Endodermal cell (in vitro differentiated cells): ENCODE results near the gene LEPR. TPM values are rescaled to one million over a fixed set of nuclear protein-coding genes. Genes with fewer than 3 reads are reported as not detected.
"Not testable (repeated sequence)": the region's sequence is repeated elsewhere in the genome, so short reads cannot be mapped to it uniquely, and the experiment has no call there.

Source experiments
- DNase-seq: peaks from one replicate; pipeline ENCODE4 v3.0.0-alpha.2; 2017
- H3K27ac ChIP-seq: 2 replicates; pipeline ENCODE4 v1.5.1; 2013; ENCODE audit warnings: mild to moderate bottlenecking, low read depth, low read length, moderate library complexity
- H3K27me3 ChIP-seq: 2 replicates; pipeline ENCODE4 v1.6.1; 2013; ENCODE audit warnings: mild to moderate bottlenecking, low read length, moderate library complexity; ENCODE audit not compliant: insufficient read depth, control insufficient read depth, poor library complexity, severe bottlenecking
- H3K36me3 ChIP-seq: 2 replicates; pipeline ENCODE4 v1.7.0; 2013; ENCODE audit warnings: mild to moderate bottlenecking, low read length, moderate library complexity; ENCODE audit not compliant: control insufficient read depth, insufficient read depth
- H3K4me1 ChIP-seq: one replicate; pipeline ENCODE4 v1.7.0; 2013; ENCODE audit warnings: low read length; ENCODE audit not compliant: control insufficient read depth, insufficient read depth
- H3K4me3 ChIP-seq: 2 replicates; pipeline ENCODE4 v1.5.1; 2013; ENCODE audit warnings: mild to moderate bottlenecking, low read length, moderate library complexity
- H3K9ac ChIP-seq: 2 replicates; pipeline ENCODE4 v1.6.1; 2013; ENCODE audit warnings: mild to moderate bottlenecking, low read length, moderate library complexity; ENCODE audit not compliant: poor library complexity, severe bottlenecking; ENCODE audit errors: extremely low read depth
- H3K9me3 ChIP-seq: 2 replicates; pipeline ENCODE4 v1.6.1; 2013; ENCODE audit warnings: mild to moderate bottlenecking, low read length, moderate library complexity; ENCODE audit not compliant: control insufficient read depth
- H3K27ac Mint-ChIP-seq: 2 replicates; pipeline ENCODE4 v1.8.0; 2020; ENCODE audit warnings: mixed read lengths
- H3K27me3 Mint-ChIP-seq: 2 replicates; pipeline ENCODE4 v1.8.0; 2021; ENCODE audit warnings: mild to moderate bottlenecking, mixed read lengths; ENCODE audit not compliant: insufficient read depth
- H3K36me3 Mint-ChIP-seq: 2 replicates; pipeline ENCODE4 v1.8.0; 2020; ENCODE audit warnings: low read depth, mixed read lengths
- H3K4me1 Mint-ChIP-seq: 2 replicates; pipeline ENCODE4 v1.8.0; 2020; ENCODE audit warnings: mixed read lengths
- H3K4me3 Mint-ChIP-seq: 2 replicates; pipeline ENCODE4 v1.8.0; 2020; ENCODE audit warnings: mild to moderate bottlenecking, moderate library complexity, mixed read lengths
- H3K9me3 Mint-ChIP-seq: 2 replicates; pipeline ENCODE4 v1.8.0; 2020; ENCODE audit warnings: mild to moderate bottlenecking, mixed read lengths
- WGBS, 2 experiments: methylation state at CpG; one replicate each; pipeline versions ENCODE4 v1.1.5 to v1.1.7; 2013; ENCODE audit warnings: missing lambda C conversion rate in 2 of 2, mixed read lengths in 1 of 2; ENCODE audit not compliant: insufficient coverage in 1 of 2, insufficient read length in 1 of 2; 5-methylcytosine and 5-hydroxymethylcytosine counted together
- total RNA-seq, 2 donors: library from RNA; stranded (reverse); fragmentation: NEBNext Ultra II Directional in 1 of 2; extraction: Animal tissue kit (Norgen Biotek cat#: 25700) in 1 of 2; gene quantifications; 2 replicates in 1 of 2; 3 replicates in 1 of 2; pipeline ENCODE4 v1.2.1, GENCODE V29; 2021
- TF ChIP-seq, protein P1 (sequence below): fragments of 200-600 bp; sonication (generic); conservative IDR thresholded peaks from 2 replicates; pipeline ENCODE4 v1.5.0; 2021; ENCODE audit warnings: antibody characterized with exemption, mild to moderate bottlenecking

The LEPR gene
- total RNA-seq, 2 donors from 2014 or later: 7.2 to 11.1 TPM

DNA sequence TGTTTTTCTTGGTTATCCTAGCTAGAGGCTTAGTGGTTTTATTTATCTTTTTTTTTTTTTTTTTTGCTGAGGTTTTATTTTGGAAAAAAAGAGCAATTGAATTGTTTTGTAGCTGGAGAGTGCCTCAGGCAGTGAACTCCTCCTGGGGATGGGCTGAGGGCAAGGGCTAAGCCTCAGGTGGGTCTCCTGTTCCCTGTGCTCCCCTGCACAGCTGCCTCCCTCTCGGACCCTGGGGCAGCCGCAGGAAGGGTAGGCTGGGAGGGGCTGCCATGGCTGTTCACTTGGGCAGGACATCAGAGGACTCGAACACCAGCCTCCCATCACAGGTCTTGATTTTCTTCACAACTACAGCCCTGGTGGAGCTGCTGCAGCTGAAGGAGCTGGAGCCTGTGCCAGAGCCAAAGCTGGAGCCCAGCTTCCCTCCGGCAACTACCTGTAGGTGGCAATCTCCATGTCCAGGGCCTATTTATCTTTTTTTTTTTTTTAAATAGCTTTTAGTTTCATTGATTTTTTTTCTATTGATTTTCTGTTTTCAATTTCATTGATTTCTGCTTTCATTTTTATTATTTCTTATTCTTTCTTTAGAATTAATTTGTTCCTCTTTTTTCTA, 28.9 kb downstream of the LEPR start:
- H3K36me3 Mint-ChIP-seq: peaks cover 1% of the 10 kb centered on the region
- H3K9ac ChIP-seq: no peak overlapping the region
- H3K27me3 ChIP-seq: no peaks in the 10 kb centered on the region
- no peak overlapping the region for H3K4me3 Mint-ChIP-seq
- H3K9me3 ChIP-seq: no peaks in the 10 kb centered on the region
- H3K27ac Mint-ChIP-seq: no peak overlapping the region
- H3K4me3 ChIP-seq: no peak overlapping the region
- H3K4me1 ChIP-seq: no peaks in the 10 kb centered on the region
- peaks cover 9% of the 10 kb centered on the region for H3K9me3 Mint-ChIP-seq
- no peak overlapping the region for H3K27ac ChIP-seq
- TF ChIP-seq, protein P1, sequence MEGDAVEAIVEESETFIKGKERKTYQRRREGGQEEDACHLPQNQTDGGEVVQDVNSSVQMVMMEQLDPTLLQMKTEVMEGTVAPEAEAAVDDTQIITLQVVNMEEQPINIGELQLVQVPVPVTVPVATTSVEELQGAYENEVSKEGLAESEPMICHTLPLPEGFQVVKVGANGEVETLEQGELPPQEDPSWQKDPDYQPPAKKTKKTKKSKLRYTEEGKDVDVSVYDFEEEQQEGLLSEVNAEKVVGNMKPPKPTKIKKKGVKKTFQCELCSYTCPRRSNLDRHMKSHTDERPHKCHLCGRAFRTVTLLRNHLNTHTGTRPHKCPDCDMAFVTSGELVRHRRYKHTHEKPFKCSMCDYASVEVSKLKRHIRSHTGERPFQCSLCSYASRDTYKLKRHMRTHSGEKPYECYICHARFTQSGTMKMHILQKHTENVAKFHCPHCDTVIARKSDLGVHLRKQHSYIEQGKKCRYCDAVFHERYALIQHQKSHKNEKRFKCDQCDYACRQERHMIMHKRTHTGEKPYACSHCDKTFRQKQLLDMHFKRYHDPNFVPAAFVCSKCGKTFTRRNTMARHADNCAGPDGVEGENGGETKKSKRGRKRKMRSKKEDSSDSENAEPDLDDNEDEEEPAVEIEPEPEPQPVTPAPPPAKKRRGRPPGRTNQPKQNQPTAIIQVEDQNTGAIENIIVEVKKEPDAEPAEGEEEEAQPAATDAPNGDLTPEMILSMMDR: peak; percentile 68
- no peaks in the 10 kb centered on the region for H3K36me3 ChIP-seq
- no peaks in the 10 kb centered on the region for H3K27me3 Mint-ChIP-seq
- WGBS, 2 experiments: 95% methylated on average over 4 of the region's 4 CpGs; no CpG with 5 or more reads in 1 of the 2 experiments
- H3K4me1 Mint-ChIP-seq: peaks cover 10% of the 10 kb centered on the region
- DNase-seq: peak; percentile 70

DNA sequence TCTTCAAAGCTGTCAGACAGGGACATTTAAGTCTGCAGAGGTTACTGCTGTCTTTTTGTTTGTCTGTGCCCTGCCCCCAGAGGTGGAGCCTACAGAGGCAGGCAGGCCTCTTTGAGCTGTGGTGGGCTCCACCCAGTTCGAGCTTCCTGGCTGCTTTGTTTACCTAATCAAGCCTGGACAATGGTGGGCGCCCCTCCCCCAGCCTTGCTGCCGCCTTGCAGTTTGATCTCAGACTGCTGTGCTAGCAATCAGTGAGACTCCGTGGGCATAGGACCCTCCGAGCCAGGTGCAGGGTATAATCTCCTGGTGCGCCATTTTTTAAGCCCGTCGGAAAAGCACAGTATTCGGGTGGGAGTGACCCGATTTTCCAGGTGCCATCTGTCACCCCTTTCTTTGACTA, 35.2 kb downstream of the LEPR start:
- peaks cover 10% of the 10 kb centered on the region for H3K4me1 Mint-ChIP-seq

DNA sequence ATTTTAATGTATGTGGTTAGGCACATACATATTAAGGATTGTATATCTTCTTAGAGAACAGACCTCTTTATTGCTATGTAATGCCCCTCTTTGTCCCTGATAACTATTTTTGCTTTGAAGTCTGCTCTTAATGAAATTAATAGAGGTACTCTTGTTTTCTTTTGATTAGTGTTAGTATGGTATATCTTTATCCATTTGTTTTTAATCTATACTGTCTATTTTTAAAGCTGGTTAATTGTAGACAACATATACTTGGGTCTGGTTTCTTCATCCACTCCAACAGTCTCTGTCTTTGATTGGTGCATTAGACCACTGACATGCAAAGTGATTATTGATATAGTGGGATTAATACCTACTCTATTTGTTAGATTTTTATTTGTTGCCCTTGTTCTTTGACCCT, 36.0 kb downstream of the LEPR start:
- DNase-seq: no peak
- H3K9ac ChIP-seq: no peak overlapping the region
- H3K4me3 Mint-ChIP-seq: no peak overlapping the region
- H3K9me3 ChIP-seq: peaks cover 8% of the 10 kb centered on the region
- peaks cover 25% of the 10 kb centered on the region for H3K9me3 Mint-ChIP-seq
- TF ChIP-seq, protein P1: no peak
- H3K36me3 Mint-ChIP-seq: peaks cover 11% of the 10 kb centered on the region
- H3K36me3 ChIP-seq: no peaks in the 10 kb centered on the region
- peaks cover 6% of the 10 kb centered on the region for H3K4me1 ChIP-seq
- H3K27ac ChIP-seq: no peak overlapping the region
- H3K27me3 Mint-ChIP-seq: no peaks in the 10 kb centered on the region
- no peak overlapping the region for H3K27ac Mint-ChIP-seq
- H3K4me3 ChIP-seq: no peak overlapping the region
- no peaks in the 10 kb centered on the region for H3K27me3 ChIP-seq
- H3K4me1 Mint-ChIP-seq: peaks cover 10% of the 10 kb centered on the region

More for the DNA sequence above, 35.2 kb downstream of the LEPR start:
- not testable (repeated sequence) for H3K27ac Mint-ChIP-seq, H3K4me1 ChIP-seq, H3K27me3 Mint-ChIP-seq, H3K27me3 ChIP-seq, DNase-seq, H3K4me3 ChIP-seq, H3K9ac ChIP-seq, H3K4me3 Mint-ChIP-seq, H3K27ac ChIP-seq, H3K36me3 ChIP-seq, H3K9me3 ChIP-seq, H3K36me3 Mint-ChIP-seq
- WGBS, 2 experiments: 83% methylated on average over 9 of the region's 10 CpGs; no CpG with 5 or more reads in 1 of the 2 experiments
- H3K9me3 Mint-ChIP-seq: peaks cover 25% of the 10 kb centered on the region

DNA sequence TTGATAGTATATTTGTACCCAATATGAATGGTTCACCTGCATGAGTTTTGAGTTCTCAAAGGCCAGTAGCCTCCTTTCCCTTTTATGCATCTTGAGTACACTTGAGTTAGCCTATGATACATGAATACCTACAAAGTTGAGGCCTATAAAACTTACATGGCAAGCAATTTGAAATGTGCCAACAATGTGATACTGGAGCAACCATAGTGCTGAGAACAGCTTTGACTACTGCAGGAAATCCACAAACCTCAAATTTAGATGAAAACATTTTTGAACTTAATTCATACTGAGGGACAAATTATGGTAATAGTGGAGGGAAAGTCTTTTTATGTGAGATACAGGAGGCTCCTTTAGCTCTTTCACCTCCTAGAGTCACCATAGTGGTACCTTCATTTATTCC, 37.4 kb downstream of the LEPR start:
- H3K4me3 Mint-ChIP-seq: no peak overlapping the region
- no peak overlapping the region for H3K9ac ChIP-seq
- H3K4me3 ChIP-seq: no peak overlapping the region
- DNase-seq: no peak
- H3K36me3 Mint-ChIP-seq: peaks cover 11% of the 10 kb centered on the region
- no peak overlapping the region for H3K27ac Mint-ChIP-seq
- peaks cover 6% of the 10 kb centered on the region for H3K4me1 ChIP-seq
- H3K9me3 ChIP-seq: peaks cover 8% of the 10 kb centered on the region
- H3K27me3 Mint-ChIP-seq: no peaks in the 10 kb centered on the region
- H3K9me3 Mint-ChIP-seq: peaks cover 30% of the 10 kb centered on the region
- H3K36me3 ChIP-seq: no peaks in the 10 kb centered on the region
- H3K27me3 ChIP-seq: no peaks in the 10 kb centered on the region
- no peak overlapping the region for H3K27ac ChIP-seq
- H3K4me1 Mint-ChIP-seq: peaks cover 10% of the 10 kb centered on the region
- TF ChIP-seq, protein P1: no peak
